Neutrophil (primary cell): ENCODE results near the gene RABEP2.

Source experiments
- H3K27ac ChIP-seq: fragments of 200-600 bp; sonication (generic); 2 replicates; pipeline ENCODE4 v1.5.1; 2016; ENCODE audit warnings: mild to moderate bottlenecking, moderate library complexity
- H3K27me3 ChIP-seq: fragments of 200-600 bp; sonication (generic); 2 replicates; pipeline ENCODE4 v1.6.0; 2016; ENCODE audit warnings: mild to moderate bottlenecking
- H3K36me3 ChIP-seq: fragments of 200-600 bp; sonication (generic); 2 replicates; pipeline ENCODE4 v1.5.1; 2017
- H3K4me1 ChIP-seq, 2 experiments: fragments of 200-600 bp in 1 of 2; sonication (generic) in 1 of 2; 1 replicate in 1 of 2; 2 replicates in 1 of 2; pipeline versions ENCODE4 v1.5.1 to v1.6.1; 2013 to 2016; ENCODE audit warnings: low read depth in 1 of 2, low read length in 1 of 2, mild to moderate bottlenecking in 1 of 2, moderate library complexity in 1 of 2; ENCODE audit not compliant: control insufficient read depth in 1 of 2, insufficient read depth in 1 of 2
- H3K4me3 ChIP-seq, 2 experiments: fragments of 200-600 bp in 1 of 2; sonication (generic) in 1 of 2; 1 replicate in 1 of 2; 2 replicates in 1 of 2; pipeline ENCODE4 v1.5.1; 2013 to 2016; ENCODE audit warnings: low read depth in 1 of 2, low read length in 1 of 2, mild to moderate bottlenecking in 1 of 2, moderate library complexity in 1 of 2
- H3K9me3 ChIP-seq: fragments of 200-600 bp; sonication (generic); 2 replicates; pipeline ENCODE4 v1.5.1; 2016
- TF ChIP-seq, protein P1 (sequence below): fragments of 200-600 bp; sonication (generic); IDR thresholded peaks from 2 replicates; pipeline ENCODE4 v1.5.1; 2016; ENCODE audit warnings: antibody characterized with exemption

Gene RABEP2

DNA sequence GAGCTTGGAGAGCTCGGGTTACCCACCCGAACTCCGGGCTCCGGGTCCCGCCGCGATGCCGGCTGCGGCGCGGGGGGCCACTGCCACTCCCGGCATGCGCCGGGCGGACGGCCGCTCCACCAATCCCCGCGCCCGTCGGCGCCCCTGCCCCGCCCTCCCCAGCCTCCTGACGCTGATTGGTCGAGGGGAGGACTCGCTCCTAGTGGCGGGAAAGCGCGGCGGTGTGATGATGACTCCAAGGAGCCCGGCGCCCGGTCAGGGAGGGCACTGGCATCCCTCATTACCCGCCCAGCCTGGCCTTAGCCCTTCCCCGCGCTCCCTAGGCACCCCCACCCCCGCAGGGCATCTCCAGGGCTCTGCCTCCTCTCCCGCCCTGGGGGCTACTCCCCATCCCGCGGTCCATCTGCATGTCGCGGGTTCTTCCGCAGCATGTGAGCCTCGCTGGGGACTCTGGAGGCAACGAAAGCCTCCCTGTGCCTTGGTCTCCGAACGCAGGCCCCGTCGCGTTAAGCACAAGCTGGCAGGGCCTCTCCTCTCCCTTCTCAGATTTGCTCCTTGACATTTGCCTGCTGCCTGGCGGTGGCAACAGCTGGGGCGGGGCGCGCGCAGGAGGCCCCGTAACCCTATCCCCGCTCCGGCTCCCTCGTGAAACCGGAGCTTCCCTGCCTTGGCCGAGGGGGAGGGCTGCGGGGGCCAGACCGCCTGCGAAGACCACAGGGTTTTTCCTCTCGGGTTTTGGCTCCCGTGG is 45.0 kb downstream of the RABEP2 start:
- TF ChIP-seq, protein P1, sequence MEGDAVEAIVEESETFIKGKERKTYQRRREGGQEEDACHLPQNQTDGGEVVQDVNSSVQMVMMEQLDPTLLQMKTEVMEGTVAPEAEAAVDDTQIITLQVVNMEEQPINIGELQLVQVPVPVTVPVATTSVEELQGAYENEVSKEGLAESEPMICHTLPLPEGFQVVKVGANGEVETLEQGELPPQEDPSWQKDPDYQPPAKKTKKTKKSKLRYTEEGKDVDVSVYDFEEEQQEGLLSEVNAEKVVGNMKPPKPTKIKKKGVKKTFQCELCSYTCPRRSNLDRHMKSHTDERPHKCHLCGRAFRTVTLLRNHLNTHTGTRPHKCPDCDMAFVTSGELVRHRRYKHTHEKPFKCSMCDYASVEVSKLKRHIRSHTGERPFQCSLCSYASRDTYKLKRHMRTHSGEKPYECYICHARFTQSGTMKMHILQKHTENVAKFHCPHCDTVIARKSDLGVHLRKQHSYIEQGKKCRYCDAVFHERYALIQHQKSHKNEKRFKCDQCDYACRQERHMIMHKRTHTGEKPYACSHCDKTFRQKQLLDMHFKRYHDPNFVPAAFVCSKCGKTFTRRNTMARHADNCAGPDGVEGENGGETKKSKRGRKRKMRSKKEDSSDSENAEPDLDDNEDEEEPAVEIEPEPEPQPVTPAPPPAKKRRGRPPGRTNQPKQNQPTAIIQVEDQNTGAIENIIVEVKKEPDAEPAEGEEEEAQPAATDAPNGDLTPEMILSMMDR, result peak; percentile 40
- peaks cover 15 to 17% of the 10 kb centered on the region in 2 experiments for H3K4me1 ChIP-seq
- H3K27me3 ChIP-seq, result peaks cover 37% of the 10 kb centered on the region
- peak overlapping the region; percentile 57 to 67 for H3K4me3 ChIP-seq
- no peaks in the 10 kb centered on the region for H3K9me3 ChIP-seq
- no peak overlapping the region for H3K27ac ChIP-seq
- H3K36me3 ChIP-seq, result peaks cover 8% of the 10 kb centered on the region

DNA sequence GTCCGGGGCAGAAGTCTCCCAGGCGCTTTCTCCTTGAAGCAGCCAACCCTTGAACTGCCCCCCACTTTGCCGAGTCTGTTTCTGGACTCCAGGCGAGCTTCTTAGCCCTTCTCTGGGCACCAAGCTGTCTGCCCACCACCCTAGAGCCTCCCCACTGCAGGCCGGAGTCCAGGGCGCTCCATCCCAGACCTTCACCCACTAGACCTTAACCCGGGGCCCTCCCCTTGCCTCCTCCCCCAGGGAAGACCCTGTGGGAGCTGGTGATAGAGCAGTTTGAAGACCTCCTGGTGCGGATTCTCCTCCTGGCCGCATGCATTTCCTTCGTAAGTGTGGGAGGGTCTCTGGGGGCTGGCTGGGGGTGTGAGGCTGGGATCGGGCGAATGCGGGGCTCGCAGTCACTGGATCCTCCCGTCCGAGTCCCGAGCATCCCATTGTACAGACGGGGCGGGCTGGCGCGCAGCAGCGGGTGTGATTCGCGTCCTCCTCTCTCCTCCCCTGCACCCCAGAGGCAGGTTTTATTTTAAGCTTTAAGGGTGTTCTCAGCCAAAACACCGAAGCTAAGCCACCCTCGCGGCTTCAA is 45.7 kb downstream of the RABEP2 start:
- no peak overlapping the region for H3K27ac ChIP-seq
- H3K4me1 ChIP-seq, result peaks cover 15 to 17% of the 10 kb centered on the region in 2 experiments
- no peaks in the 10 kb centered on the region for H3K9me3 ChIP-seq
- H3K27me3 ChIP-seq, result peaks cover 37% of the 10 kb centered on the region
- peaks cover 12% of the 10 kb centered on the region for H3K36me3 ChIP-seq
- TF ChIP-seq, protein P1, result no peak
- peak overlapping the region; percentile 57 to 67 for H3K4me3 ChIP-seq

DNA sequence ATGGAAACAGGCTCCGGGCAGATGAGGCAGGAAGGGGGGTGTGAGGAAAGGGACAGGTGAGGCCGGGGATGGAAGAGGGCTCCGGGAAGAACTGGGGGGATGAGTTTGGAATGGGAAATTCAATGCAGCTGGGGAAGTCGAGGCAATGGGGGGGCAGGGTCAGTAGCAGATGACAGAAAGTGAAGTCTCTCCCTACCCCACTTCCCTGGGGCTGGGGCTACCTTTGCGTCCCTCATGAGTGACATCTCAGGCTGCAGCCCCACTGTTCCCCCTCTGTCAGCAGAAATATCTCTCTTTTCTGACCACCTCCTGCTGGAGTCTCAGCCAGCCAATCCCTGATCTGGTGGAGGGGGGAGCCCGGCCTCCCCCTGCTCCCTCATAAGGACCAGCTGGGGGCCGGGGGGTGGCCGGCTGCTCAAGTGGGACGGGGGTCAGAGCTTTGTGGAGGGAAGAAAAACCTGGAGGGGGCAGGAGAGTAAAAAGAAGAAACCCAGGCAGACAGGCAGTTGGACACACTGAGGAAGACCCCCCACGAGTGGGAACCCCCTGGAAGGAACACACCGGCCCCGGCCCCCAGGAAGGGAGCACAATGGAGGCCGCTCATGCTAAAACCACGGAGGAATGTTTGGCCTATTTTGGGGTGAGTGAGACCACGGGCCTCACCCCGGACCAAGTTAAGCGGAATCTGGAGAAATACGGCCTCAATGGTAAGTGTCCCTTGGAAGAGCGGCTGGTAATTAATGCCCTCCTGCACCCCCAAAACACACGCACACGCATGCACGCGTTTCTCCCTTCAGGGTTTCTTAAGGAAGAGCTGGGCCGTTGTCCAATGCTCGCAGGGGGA is 46.7 kb downstream of the RABEP2 start, which contains the start of gene ATP2A1:
ATP2A1 (plus strand) TSS at position 406 of the 844 bp plus-strand sequence; CDS start at position 590, 184 bp downstream.
- H3K27me3 ChIP-seq, result peaks cover 37% of the 10 kb centered on the region
- no peaks in the 10 kb centered on the region for H3K9me3 ChIP-seq
- peaks cover 23% of the 10 kb centered on the region for H3K36me3 ChIP-seq
- TF ChIP-seq, protein P1, result no peak
- H3K4me3 ChIP-seq, result peak within 1 kb of the TSS; percentile 57 to 67
- no peak within 1 kb of the TSS for H3K27ac ChIP-seq
- H3K4me1 ChIP-seq, result peaks cover 15 to 17% of the 10 kb centered on the region in 2 experiments

DNA sequence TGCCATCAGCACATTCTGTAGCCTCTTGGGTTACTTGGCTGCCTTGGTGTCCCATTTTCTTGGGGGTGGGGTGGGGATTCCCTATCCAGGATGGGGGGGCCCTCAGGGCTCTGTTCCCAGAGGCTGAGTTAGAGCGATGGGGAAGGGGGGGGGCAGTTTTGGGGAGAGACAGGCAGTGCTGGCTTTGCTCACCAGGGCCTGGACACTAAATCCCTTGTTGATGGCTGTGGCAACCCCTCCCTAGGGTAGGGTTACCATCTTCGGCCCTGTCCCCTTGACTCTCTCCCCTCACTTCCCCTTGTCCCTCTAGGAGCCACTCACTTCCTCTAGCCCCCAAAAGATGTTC is 47.4 kb downstream of the RABEP2 start:
- Histone ChIP-seq H3K4me3 (no peak overlapping the region), H3K27ac (no peak overlapping the region), H3K36me3 (peaks cover 30% of the 10 kb centered on the region), H3K9me3 (no peaks in the 10 kb centered on the region), H3K27me3 (peaks cover 37% of the 10 kb centered on the region), H3K4me1 (peaks cover 15 to 17% of the 10 kb centered on the region in 2 experiments)
- TF ChIP-seq, protein P1, result no peak

DNA sequence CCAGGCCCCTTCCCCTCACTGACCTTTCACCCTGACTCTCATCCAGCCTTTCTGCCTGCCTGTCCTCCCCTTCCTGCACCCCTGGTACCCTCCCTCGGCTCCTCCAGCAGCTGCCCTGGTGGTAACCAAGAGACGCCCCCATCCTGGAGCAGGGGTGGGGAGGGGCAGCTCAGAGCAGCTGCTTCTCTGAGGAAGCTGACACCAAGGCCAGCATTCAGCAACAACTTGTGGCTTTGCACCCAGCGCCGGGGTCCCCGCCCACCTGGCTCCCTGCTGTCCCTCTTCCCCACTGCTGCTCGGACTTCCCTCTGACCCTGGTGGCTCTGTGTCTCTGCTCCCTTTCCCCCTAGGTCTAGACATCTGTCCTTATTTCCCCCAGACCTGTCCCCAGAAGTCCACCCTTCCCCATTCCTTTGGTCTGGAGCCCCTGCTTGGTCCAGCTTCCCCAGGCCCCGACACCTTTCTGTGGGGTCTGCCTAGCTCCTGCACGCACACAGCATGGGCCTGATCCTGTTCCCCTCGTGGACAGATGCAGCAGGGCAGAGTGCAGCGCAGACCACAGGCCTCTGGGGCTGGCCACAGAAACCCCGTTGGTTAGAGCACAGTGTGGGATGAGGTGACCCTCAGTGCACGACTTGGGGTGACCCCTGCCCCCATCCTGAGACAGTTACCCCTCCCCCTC is 47.9 kb downstream of the RABEP2 start:
- no peaks in the 10 kb centered on the region for H3K9me3 ChIP-seq
- H3K27me3 ChIP-seq, result peaks cover 37% of the 10 kb centered on the region
- TF ChIP-seq, protein P1, result no peak
- H3K36me3 ChIP-seq, result peaks cover 35% of the 10 kb centered on the region
- H3K4me1 ChIP-seq, result peaks cover 15 to 17% of the 10 kb centered on the region in 2 experiments
- H3K27ac ChIP-seq, result no peak overlapping the region
- no peak overlapping the region for H3K4me3 ChIP-seq
